NCI-H1092 (cell line): Measurements from ENCODE around the gene MAD2L1BP.
"Not testable (repeated sequence)": the region's sequence is repeated elsewhere in the genome, so short reads cannot be mapped to it uniquely, and the experiment has no call there.

Experiments used
- DNase-seq: peaks from one replicate; lab custom pipeline; 2025; lab: John Stamatoyannopoulos, UW

MAD2L1BP gene

GRCh38 chr6:43635387-43636307 is at the start of gene MAD2L1BP:
MAD2L1BP (plus strand) TSS chr6:43635840; CDS start chr6:43635876, 36 bp downstream.
- peak; percentile 87 for DNase-seq

- DNase-seq: no peak
Measured at GRCh38 chr6:43588194-43588593, 47.4 kb upstream of the MAD2L1BP start.

- DNase-seq: not testable (repeated sequence)
Measured at GRCh38 chr6:43589564-43589963, 46.1 kb upstream of the MAD2L1BP start.

- no peak for DNase-seq
Measured at GRCh38 chr6:43593938-43594337, 41.7 kb upstream of the MAD2L1BP start.

GRCh38 chr6:43600595-43600994 is 35.0 kb upstream of the MAD2L1BP start:
- no peak for DNase-seq

GRCh38 chr6:43604174-43604573 is 31.5 kb upstream of the MAD2L1BP start:
- DNase-seq: no peak

- DNase-seq: no peak
Measured at GRCh38 chr6:43606019-43606418, 29.6 kb upstream of the MAD2L1BP start.

- peak; percentile 34 for DNase-seq
Measured at GRCh38 chr6:43608310-43608763, 27.3 kb upstream of the MAD2L1BP start.

- no peak for DNase-seq
Measured at GRCh38 chr6:43608807-43609206, 26.8 kb upstream of the MAD2L1BP start.

- no peak for DNase-seq
Measured at GRCh38 chr6:43609402-43609801, 26.2 kb upstream of the MAD2L1BP start.

- DNase-seq: no peak
Measured at GRCh38 chr6:43610431-43610830, 25.2 kb upstream of the MAD2L1BP start.

GRCh38 chr6:43613721-43614395 is 21.8 kb upstream of the MAD2L1BP start:
- DNase-seq: no peak

GRCh38 chr6:43614396-43614730 is 21.3 kb upstream of the MAD2L1BP start:
- no peak for DNase-seq

GRCh38 chr6:43616725-43617472 is 18.7 kb upstream of the MAD2L1BP start:
- DNase-seq: no peak

- DNase-seq: no peak
Measured at GRCh38 chr6:43621078-43621835, 14.4 kb upstream of the MAD2L1BP start.

- no peak for DNase-seq
Measured at GRCh38 chr6:43621836-43622180, 13.8 kb upstream of the MAD2L1BP start.

GRCh38 chr6:43622541-43622940 is 13.1 kb upstream of the MAD2L1BP start:
- no peak for DNase-seq

- no peak for DNase-seq
Measured at GRCh38 chr6:43623880-43624785, 11.5 kb upstream of the MAD2L1BP start.

- no peak for DNase-seq
Measured at GRCh38 chr6:43624786-43625288, 10.8 kb upstream of the MAD2L1BP start.

- no peak for DNase-seq
Measured at GRCh38 chr6:43625393-43625992, 10.1 kb upstream of the MAD2L1BP start.
